GM21619 (cell line): ENCODE results near the gene XAGE3.
"Not testable (repeated sequence)": the region's sequence is repeated elsewhere in the genome, so short reads cannot be mapped to it uniquely, and the experiment has no call there.

Experiments used
- ATAC-seq: cut with Tn5 transposase; IDR thresholded peaks from one replicate; pipeline ENCODE4 v1.9.1; 2021; ENCODE audit not compliant: unreplicated experiment

XAGE3 gene

GRCh38 chrX:52867610-52868348, at the start of gene XAGE3:
Gene XAGE3 (minus strand): TSS chrX:52868083. CDS start chrX:52867133, 950 bp downstream.
- ATAC-seq = no peak

DNA sequence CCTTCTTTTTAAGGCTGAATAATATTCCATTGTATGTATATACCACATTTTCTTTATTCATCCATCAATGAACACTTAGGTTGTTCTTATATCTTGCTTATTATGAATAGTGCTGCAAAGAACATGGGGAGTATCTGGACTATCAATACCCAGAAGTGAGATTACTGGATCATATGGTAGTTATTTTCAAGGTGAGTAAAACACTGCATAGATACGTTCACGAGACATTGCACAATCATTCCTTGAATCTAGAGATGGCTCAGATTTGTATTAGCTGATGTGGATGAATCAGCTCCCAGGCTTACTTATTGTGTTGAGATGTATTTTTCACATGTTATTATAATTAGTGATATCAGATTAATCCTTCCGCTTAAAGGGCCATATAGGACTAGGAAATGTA, 46.8 kb upstream of the XAGE3 start:
- not testable (repeated sequence) for ATAC-seq

DNA sequence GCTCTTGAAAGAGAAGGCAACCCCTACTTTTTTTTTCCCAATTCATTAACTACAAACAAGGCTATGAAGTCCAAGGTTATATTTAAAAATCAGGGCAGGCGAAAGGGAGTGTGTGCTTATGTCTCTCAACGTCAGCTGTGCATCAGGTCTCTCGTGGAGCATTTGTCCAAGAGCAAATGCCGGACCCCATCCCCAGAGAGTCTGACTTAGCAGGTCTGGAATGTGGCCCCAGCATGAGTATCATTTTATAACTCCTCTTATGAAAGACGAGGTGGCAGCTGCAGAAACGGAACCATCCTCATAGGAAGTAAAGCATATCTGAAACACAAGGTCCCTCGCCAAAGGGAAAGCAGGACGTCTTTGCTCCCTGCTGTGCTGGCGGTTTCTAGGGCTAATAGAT, 45.8 kb upstream of the XAGE3 start:
- ATAC-seq = not testable (repeated sequence)

GRCh38 chrX:52909313-52909969, 41.6 kb upstream of the XAGE3 start:
- ATAC-seq = not testable (repeated sequence)

DNA sequence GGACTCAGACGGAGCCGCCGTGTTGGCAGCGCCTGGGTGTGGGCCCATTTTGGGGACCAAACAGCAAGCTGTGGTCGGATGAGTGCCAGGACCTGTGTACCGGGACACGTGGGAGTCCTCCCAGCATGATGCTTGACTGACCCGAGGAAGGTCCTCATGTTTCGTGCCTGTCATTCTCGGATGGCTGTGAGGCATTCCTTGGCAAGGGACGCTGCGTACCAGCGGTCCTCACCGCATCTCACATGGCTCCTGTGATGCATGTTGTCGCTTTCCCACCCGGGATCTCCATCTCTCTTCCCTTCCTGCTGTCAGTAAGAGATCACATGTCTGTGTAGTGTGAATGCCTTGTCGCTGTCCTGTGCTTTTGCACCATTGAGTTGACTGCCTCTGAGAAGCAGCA, 40.0 kb upstream of the XAGE3 start:
- not testable (repeated sequence) for ATAC-seq

DNA sequence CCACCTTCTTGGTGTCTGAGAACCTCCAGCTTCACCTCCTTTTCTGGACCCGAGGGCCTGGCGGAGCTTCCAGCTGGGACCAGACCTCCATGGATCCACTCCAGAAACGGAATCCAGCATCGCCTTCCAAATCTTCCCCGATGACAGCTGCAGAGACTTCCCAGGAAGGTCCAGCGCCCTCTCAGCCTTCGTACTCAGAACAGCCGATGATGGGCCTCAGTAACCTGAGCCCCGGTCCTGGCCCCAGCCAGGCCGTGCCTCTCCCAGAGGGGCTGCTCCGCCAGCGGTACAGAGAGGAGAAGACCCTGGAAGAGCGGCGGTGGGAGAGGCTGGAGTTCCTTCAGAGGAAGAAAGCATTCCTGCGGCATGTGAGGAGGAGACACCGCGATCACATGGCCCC, 39.3 kb upstream of the XAGE3 start:
- ATAC-seq = not testable (repeated sequence)

GRCh38 chrX:52906072-52906471, 38.2 kb upstream of the XAGE3 start:
- ATAC-seq = not testable (repeated sequence)

GRCh38 chrX:52905531-52905930, 37.6 kb upstream of the XAGE3 start:
- not testable (repeated sequence) for ATAC-seq

DNA sequence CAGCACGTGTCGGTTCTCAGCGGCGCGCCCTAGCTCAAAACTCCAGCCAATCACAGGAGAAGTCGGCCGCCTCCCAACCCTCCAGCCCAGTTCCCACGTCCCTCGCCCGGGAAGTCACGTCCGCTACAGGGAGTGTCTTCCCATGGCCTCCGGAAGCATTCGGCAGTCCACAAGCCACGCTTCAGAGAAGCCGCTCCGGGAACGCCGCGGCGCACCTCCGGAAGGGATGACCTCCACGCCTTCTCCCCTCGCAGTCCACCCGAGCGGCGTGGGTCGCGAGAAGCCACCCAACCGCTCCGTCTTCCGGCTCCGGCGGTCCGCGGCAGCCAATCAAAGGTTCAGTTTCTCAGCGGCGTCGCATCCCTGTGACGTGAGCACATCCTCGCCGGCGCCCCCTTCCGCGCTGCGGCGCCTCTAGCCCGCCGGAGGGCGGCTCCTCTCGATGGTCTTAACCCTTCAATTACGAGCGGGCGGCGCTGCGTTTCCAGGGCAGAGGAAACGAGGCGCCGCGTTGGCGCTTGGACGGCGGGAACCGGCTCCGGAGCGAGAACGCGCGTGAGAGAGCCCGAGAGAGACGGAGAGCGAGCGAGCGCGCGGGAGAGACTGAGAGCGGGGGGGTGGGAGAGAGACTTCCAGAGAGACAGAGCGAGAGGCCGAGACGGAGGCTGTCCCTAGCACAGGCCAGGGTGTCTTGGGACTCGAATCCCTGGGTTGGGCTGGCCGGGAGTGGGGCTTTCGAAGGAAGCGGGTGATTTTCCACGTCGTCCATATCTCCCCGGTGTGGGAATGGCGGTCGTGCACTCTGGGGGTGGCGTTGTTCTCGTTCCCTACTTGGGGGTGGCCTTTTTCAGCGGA, 29.2 kb upstream of the XAGE3 start, which contains the start of gene FAM156B:
TSS of gene FAM156B (plus strand) at position 476 of the 855 bp plus-strand sequence. CDS start 9,896 bp downstream, outside the sequence.
- ATAC-seq = peak; percentile 83

DNA sequence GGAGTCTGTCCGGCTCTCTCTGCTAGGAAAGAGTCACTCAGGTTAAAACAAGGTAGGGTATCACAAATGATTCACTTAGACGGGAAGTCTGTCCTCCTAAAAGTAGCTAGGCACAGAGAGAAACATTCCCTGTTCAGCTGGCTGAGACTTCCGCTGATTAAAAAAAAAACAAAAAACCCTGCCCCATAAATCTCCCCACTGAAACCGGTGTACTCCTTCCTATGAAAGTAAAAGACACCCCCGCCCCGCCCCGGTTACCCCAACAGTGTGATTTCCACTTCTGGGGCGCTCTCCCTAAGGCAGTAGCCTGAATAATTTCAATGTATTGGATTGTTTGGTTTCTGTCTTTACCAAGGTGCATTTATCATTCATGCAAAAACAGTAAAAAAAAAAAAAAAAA, 28.6 kb upstream of the XAGE3 start:
- peak; percentile 33 for ATAC-seq

DNA sequence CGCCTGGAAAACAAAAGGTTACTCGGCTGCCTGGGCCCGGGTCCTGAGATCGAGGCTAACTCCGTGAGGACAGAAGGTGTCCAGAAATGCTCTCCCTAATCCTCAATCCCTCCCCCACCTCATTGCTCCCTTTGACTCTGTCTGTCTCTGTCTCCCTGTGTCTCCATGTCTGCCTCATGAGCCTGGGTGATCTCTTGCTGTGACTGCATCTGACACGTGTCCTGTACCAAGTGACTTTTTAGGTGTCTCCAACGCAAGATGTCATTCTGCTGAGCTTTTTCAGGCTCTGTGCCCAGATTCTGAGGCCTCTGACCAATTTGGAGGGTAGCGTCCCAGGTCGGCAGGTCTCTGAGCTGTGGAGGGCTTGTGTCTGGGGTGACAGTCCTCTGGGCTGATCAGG, 20.2 kb upstream of the XAGE3 start:
- ATAC-seq = not testable (repeated sequence)

DNA sequence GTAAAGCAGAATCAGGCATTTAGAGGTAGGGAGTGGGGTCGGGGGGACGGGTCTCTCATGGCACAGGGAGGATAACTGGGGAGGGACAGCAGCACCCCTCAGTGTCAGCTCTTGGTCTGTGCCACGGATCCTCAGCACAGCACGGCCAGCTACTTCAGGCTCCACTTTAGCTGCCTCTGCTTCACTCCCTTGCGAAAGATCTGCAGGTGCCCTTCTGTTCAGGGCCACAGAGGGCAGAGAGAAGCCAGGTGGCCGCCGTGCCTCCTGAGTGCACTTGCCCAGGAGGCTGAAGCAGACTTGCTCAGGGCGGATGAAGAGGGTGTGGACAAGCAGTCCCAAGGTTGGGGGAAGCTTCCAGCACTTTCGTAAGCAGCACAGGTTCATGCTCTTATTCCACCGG, 19.6 kb upstream of the XAGE3 start:
- ATAC-seq = not testable (repeated sequence)

- ATAC-seq = not testable (repeated sequence)
Measured at GRCh38 chrX:52876386-52876785, 8.5 kb upstream of the XAGE3 start.

- ATAC-seq = not testable (repeated sequence)
Measured at GRCh38 chrX:52875436-52875835, 7.6 kb upstream of the XAGE3 start.

DNA sequence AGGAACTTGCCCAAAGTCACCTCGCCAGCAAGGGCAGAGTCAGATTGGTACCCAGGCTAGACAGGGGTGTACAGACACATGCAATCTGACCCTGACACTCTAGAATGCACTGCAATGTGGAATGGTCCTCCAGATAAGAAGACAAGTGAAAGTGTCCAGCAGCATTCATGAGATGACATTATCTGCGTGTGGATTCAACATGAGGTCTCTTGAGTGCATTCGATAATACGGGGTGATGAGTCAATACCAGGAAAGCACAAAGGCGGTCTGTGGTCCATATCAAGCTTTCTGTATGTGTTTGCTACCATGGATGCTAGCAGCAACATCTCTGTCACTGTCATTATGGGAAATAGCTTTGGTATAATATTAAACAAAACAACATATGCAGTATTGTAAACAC, 6.8 kb upstream of the XAGE3 start:
- ATAC-seq = no peak

DNA sequence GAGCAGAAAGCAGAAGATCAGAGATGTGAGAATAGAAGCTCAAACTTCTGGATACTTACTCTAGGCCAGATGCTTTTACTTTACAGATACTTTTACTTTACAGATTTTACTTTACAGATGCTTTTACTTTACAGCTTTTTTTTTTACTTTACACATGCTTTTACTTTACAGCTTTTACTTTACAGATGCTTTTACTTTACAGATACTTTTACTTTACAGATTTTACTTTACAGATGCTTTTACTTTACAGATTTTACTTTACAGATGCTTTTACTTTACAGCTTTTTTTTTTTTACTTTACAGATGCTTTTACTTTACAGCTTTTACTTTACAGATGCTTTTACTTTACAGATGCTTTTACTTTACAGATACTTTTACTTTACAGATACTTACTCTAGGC, 5.9 kb upstream of the XAGE3 start:
- ATAC-seq = not testable (repeated sequence)

GRCh38 chrX:52870046-52870445, 2.2 kb upstream of the XAGE3 start:
- no peak for ATAC-seq

DNA sequence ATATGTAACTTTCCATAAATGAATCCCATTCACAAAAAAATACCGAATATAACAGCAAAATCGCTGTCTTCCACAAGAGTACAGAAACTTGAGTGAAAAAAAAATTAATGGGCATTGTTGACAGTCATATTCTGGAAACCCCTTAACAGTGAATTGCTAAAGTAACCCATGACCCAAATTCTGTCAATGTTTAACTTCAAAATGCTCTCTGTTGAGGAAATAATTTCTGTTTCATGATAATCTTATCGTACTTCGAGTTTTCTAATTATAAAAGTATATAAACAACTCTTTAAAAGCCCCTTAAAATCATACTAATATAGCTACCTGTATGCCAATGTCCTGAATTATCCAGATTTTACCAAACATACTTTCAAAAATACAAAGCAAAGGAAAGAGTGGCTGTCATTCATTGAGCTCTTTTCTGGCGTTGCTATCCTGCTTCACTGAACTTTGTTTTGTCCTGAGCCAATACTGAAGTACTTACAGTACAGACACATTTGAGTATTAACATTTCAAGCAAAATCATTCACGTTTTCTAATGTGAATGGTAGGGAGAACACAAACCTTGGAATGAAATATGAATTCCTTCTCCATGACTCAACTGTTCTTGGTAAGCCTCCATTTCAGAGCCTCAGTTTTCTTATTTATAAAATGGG, 2.4 kb downstream of the XAGE3 start:
- ATAC-seq = no peak

DNA sequence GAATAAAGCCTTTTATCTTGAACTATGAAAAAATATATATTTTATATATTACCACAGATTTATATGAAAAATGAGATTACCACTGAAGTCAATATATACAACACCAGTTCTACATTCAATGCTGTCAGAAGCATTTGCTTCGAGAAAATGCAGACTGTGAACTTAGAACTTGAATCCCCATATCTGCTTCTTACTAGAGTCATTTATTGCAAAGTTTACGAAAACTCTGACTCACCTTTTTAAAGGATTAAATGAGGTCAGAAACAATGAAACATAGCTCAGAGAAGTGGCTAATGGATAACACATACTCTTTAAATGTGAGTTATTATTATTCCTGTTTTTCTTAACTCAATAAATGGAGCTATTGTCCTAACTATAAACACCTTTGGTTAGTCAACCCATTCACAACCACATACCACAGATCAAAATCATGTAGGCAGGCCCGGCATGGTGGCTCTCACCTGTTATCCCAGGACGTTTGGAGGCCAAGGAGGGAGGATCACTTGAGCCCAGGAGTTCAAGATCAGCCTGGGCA, 10.8 kb downstream of the XAGE3 start:
- ATAC-seq = not testable (repeated sequence)

GRCh38 chrX:52852110-52852860, 15.6 kb downstream of the XAGE3 start:
- no peak for ATAC-seq
